ENCODE measurements around the gene PTPRJ.
"Not testable (repeated sequence)": the region's sequence is repeated elsewhere in the genome, so short reads cannot be mapped to it uniquely, and the experiment has no call there.

Gene PTPRJ

GRCh38 chr11:48123934-48124755 lies 143.8 kb downstream of the PTPRJ start:
- no peak for DNase-seq

GRCh38 chr11:48124880-48125279 lies 144.5 kb downstream of the PTPRJ start:
- no peak for DNase-seq

- DNase-seq = no peak
These were observed 145.5 kb downstream of the PTPRJ start for GRCh38 chr11:48125866-48126265.

GRCh38 chr11:48127521-48128183 lies 147.3 kb downstream of the PTPRJ start:
- no peak for DNase-seq

GRCh38 chr11:48129697-48130395 lies 149.5 kb downstream of the PTPRJ start:
- no peak for DNase-seq

- DNase-seq = no peak
These were observed 154.0 kb downstream of the PTPRJ start for GRCh38 chr11:48134221-48134922.

GRCh38 chr11:48138222-48138621 lies 157.9 kb downstream of the PTPRJ start:
- DNase-seq = no peak

GRCh38 chr11:48139896-48140295 lies 159.5 kb downstream of the PTPRJ start:
- DNase-seq = not testable (repeated sequence)

GRCh38 chr11:48141475-48142122 lies 161.2 kb downstream of the PTPRJ start:
- DNase-seq = no peak

- DNase-seq = no peak
These were observed 162.5 kb downstream of the PTPRJ start for GRCh38 chr11:48142889-48143288.

- no peak for DNase-seq
These were observed 168.4 kb downstream of the PTPRJ start for GRCh38 chr11:48148749-48149148.

GRCh38 chr11:48150213-48150612 lies 169.9 kb downstream of the PTPRJ start:
- no peak for DNase-seq

GRCh38 chr11:48154151-48154550 lies 173.8 kb downstream of the PTPRJ start:
- DNase-seq = no peak

GRCh38 chr11:48161951-48162884 lies 181.9 kb downstream of the PTPRJ start:
- no peak for DNase-seq

- no peak for DNase-seq
These were observed 182.5 kb downstream of the PTPRJ start for GRCh38 chr11:48162885-48163268.

- no peak for DNase-seq
These were observed 183.2 kb downstream of the PTPRJ start for GRCh38 chr11:48163360-48164100.

GRCh38 chr11:48164836-48165235 lies 184.5 kb downstream of the PTPRJ start:
- DNase-seq = no peak

- DNase-seq = no peak
These were observed 185.1 kb downstream of the PTPRJ start for GRCh38 chr11:48165426-48165825.

- DNase-seq = no peak
These were observed 187.0 kb downstream of the PTPRJ start for GRCh38 chr11:48167380-48167779.

- DNase-seq = no peak
These were observed 188.5 kb downstream of the PTPRJ start for GRCh38 chr11:48168815-48169214.

GRCh38 chr11:48169259-48169658 lies 188.9 kb downstream of the PTPRJ start:
- DNase-seq = no peak
